HG03025 (cell line): ENCODE measurements around the gene GRIK4.
A peak's percentile ranks its signal among the peaks of the same experiment; 100 is the strongest.

Experiments
- ATAC-seq: cut with Tn5 transposase; IDR thresholded peaks from one replicate; pipeline ENCODE4 v1.9.1; 2021; ENCODE audit warnings: mild to moderate bottlenecking, moderate library complexity; ENCODE audit not compliant: unreplicated experiment, low FRiP score

Gene GRIK4

DNA sequence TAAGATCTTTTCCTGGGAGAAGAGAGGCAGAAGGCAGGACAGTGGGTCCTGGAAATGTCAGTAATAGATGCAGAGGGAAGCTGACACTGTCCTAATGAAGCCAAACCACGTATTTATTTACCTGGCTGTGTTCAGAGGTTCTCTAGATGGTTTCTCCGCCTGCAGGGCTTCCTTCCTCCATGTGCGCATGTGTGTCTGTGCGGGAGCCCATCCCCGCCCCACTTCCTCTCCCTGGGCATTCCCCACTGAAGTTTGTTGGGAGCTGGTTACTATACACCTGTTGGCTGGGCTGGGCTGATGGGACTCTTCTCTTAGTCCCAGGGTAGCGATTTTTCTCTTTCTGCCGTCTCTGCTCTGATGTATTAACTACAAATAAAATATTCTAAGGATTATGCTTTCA is 307.5 kb downstream of the GRIK4 start:
- ATAC-seq = no peak

DNA sequence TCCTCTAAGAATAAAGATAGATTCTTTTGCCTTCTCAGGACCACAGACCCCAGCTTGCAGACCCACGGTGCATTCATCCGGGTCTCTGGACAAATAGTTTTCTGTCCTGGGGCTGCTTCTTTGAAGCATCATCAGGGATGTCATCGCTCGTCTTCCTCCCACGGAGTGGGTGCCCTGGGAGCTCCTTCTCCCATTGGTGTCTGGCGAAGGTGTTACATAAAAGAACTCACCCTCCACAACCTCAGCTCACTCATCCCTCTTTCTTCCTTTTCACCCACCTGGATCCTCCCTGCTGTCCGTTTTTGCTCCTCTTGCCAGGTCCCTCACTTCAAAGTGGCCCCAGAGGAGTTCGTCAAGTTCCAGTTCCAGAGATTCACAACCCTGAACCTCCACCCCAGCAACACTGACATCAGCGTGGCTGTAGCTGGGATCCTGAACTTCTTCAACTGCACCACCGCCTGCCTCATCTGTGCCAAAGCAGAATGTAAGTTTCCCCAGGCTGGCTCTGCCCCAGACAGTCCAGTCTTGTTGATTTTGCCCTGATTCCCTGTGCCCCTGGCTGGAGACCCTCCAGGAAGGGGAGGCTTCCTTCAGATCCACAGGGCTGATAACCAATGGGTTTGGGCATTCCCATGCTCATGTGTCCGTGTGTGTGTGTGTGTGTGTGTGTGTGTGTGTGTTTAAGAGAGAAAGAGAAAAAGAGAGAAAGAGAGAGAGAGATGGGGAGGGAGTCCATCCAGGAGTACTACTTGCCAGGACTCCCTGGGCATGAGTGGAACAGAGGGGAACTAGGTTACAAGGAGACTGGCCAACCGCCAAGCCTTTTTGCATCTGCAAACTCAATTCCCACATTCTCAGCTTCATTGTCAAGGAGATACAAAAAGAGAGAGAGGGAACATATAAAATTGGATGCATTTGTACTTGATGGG is 308.2 kb downstream of the GRIK4 start:
- ATAC-seq = no peak

DNA sequence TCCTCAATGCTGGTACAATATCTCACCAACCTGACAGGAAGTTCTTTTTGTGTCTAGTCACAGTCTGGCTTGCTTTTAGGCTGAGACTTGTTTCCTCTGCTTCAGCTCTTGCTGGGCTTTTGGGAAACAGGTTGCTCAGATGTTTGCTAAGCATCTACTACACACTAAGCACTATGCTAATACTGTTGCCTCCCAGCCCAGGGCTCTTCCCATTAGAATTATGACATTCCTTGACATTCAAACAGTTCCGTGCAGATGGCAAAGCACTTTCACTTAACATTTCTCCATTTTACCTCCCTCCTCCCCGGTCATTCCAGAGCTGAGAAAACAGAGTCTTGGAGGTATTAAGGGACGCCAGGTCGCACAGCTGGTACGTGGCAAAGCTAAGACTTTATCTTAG is 311.6 kb downstream of the GRIK4 start:
- no peak for ATAC-seq

DNA sequence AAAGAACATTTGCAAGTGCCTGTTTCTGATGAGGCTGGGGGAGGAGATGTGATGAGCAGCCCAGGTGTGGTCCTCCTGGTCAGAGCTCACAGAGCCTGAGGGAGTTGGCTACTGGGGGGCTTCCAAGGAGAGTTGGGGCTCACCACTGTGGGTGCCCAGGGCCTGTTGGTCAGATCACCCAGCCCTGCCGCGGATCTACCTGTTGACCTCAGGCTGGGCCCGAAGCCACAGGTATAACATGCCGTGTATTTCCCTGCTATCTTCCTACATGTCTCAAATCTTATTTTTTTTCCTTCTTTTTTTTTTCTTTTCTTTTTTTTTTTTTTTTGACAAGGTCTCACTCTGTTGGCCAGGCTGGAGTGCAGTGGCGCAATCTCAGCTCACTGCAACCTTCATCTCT is 312.7 kb downstream of the GRIK4 start:
- no peak for ATAC-seq

DNA sequence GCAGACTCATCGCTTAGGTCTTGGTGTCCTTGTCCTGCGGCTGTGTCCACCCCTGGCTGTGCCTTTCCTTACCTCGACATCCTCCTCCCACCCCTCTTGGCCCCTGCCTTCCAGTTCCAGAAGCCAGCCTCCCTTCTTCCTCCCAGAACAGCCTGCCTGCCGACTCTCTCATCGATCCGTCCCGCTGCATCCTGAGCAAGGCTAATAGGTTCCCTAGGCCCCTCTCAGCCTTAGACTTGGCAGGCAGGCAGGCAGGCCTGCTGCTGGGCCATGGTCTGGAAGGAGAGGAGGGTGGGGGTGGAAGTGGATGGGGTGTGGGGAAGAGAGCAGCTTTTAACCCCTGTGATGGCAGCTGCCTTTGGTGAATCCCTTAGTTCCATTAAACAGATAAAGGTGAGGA is 315.6 kb downstream of the GRIK4 start:
- no peak for ATAC-seq

DNA sequence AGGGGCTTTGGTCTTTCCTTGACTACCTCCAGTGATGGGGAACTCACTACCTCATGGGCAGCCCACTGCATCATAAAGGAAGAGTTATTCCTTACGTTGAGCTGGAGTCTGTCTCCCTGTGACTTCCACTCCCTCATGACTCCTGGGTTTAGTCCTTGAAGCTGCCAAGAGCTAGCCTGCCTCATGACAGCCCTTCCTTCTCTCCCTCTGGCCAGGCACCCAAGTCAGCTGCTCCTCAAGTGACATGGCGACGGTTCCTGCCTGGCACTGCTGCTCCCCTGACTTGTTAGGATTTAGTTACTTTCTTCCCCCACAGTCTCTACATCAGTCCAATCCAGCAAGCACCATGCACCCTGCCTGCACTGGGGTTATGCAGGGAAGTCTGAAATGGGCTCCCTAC is 316.3 kb downstream of the GRIK4 start:
- ATAC-seq = no peak

DNA sequence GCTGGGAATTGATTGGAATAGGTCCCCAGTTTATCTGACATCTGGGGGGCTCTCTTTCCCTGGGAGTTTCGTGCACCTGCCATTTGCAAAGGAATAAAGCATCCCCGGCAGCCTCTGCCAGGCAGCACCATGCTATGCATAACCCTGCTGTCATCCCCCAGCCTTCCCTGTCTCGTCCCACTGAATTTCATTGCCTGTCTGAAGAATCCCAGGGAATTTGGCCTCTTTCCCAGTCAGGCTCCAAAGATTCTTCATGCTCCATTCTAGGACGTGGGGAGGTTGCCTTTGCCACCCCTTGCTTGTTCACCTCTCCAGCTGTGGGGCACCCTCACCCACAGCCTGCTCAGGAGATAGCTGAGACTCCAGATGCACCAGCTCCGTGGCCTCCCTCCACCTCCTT is 317.3 kb downstream of the GRIK4 start:
- ATAC-seq = no peak

DNA sequence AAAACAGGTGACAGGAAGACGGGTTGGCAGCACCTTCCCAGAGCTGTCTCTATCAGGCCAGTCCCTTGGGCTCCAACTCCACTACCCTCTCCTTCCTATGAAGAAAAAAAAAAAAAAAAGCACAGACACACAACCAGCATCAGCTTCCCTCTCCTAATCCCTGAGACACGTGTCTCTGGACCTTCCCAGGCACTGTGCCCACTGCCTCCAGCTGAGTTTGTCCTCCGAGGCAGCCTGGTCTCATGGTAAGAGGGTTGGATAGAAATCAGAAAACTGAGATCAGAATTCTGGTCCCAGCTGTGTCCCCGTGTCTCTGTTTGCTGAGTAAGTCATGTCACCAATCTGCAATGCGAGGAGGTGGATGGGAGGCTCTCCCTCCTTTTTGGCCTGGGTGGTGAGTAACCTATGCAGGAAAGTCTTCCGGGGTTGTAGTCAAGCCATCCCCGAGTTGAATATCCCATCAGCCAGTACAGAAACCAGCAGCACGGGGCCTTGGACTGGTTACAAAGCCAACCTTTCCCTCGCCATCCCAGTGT is 318.6 kb downstream of the GRIK4 start:
- no peak for ATAC-seq

DNA sequence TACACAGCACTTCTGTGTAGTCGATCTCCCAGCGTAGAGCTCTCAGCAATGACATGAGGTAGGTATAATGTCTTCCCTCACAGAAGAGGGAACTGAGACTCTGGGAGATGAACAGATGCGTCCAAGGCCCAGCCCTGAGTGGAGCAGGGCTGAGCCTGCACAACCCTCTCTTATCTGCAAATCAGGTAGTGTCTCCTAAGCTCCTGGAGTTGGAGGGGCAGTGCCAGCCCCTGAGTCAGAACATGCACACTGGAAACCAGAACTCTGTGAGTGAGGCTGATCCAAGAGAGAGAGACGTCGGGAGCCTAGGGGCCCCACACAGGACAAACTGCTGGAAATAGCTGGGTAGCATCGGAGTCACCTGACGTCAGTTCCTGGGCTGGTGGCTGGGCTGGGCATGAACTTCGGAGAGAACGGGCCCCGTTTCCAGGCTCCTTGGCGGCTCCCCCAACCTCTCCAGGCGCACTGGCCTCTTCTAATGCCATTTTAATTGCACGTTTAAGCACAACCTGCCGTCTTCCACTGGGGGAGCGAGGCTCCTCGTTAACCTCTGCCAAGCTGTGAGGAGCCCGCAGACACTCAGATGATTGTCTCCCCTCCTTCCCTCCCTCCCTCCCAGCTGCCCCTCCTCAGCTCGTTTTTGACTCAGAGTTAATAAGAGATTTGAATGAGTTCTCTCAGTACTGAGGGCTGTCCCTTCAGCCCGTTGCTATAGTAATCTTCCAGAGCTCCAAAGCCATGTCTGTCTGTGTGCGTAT is 321.1 kb downstream of the GRIK4 start:
- ATAC-seq = no peak

DNA sequence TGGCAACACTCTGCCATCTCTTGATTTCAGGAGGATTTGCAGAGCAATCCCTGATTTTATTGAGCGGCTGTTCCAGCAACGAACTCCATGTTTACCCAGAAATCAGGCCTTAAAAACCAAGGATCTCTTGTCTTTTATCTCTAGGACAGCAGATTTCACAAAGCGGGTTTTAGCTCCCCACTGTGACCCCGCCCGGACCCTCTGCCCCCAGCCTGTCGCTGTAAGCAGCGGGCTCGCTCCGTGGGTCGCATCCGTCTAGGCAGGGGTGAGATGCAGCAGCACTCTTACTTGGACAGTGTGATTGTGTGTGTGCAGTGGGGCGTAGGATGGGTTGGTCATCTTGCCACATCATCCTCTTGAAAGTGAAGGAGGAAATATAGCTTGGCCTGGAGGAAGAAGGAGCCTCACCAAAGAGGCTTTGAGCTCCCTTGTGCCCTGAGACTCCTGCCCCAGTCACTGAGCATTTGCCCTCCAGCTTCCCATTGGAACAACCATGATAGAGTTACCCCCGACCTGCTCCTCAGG is 323.2 kb downstream of the GRIK4 start:
- ATAC-seq = no peak

DNA sequence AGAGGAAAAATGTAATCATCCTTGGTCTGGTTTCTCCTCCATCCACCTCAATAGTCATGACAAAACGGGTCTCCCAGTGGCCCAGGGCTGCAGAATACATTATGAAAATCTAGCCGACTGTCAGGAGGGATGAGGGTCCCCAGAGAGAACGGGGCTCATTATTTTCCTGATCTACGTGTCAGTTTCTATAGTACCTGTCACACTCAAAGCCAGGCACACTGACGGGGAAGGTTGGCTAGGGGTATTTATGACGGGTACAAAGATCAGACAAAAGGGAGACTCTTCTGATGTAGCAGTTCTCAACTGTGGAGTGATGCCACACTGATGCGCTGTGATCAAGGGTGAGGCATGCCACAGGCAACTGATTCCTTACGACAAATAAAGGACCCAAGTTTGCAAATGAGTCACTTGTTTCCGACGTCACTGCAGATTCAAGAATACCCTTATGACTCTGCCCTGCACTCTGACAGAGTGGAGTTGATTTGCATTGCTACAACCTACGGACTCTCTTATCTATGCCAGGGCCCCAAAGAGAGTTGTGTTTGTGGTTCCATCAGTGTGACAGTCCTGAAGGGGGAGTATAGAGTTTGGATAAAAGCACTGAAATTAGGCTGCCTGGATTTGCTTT is 324.2 kb downstream of the GRIK4 start:
- peak; percentile 84 for ATAC-seq

DNA sequence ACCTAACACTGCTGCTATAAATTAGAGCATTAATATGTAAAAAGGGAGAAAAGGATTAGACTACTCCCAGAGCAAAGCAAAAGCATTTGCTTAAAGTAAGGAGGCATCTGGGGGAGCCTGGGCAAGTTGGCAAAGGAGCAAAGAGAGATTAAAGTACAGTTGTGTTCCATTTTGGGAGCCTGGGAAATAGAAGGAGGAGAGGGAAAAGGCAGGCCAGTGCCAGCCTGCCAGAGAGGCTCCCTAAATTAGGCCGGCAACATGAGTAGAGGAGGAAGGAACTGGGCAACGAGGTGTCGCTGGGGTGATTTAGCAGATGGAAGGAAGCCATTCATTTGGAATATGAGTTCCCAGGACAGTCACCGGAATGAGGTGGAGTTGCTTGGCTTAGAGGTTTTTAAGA is 326.1 kb downstream of the GRIK4 start:
- no peak for ATAC-seq

DNA sequence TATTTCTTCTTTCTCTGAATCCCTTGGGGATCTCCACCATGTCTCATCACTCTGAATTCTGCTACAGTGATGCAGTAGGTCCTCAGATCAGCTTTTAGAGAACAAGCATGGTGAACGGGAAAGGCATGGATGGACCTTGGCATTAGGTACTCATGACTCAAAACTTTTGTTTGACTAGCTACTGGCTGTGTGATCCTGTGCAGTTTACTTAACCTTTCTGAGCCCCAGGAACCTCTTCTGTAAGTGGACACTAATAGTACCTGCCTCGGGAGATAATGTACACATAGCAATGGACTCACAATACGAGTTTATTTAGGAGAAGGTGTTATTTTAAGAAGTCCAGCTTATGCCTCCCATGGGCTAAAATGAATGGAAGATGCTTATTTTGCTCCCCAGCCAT is 327.7 kb downstream of the GRIK4 start:
- ATAC-seq = no peak

DNA sequence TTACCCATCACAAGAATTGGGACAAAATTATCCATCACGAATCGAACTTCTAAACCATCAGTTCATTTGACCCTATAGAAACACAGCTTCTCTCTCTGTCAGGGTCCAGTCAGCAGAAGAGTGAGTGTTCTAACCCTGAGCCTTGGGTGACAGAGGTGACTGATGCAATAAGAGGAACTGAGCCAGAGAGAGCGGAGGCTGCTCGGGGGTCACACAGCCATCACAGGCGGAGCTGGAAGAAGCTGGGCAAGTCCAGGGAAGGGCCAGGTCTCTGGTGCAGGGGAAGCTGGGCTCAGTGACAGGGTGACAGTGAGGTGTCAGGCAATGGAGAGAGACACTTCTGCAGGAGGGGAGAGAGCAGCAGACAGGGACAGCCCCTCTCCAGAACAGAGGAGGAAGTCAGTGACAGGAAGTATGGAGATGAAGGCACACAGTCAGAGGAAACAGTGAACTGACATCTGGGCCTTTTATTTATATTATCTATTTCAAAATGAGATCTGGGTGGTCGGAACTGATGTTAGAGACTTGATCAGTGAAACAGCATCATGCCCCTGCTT is 328.4 kb downstream of the GRIK4 start:
- no peak for ATAC-seq

DNA sequence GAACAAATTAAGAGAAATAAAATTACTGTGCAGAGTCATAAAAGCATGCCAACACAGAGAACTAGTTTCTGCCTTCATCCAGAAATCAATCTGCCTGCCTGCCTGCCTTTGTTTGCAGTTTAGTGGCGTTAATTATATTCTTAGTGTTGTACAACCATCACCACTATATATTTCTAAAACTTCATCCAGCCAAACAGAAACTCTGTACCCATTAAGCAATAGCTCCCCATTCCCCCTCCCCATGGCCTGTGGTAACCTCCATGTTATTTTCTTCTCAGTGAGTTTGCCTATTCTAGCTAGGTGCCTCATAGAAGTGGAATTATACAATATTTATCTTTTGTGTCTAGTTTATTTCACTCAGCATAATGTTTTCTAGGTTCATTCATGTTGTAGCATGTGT is 329.1 kb downstream of the GRIK4 start:
- ATAC-seq = no peak

DNA sequence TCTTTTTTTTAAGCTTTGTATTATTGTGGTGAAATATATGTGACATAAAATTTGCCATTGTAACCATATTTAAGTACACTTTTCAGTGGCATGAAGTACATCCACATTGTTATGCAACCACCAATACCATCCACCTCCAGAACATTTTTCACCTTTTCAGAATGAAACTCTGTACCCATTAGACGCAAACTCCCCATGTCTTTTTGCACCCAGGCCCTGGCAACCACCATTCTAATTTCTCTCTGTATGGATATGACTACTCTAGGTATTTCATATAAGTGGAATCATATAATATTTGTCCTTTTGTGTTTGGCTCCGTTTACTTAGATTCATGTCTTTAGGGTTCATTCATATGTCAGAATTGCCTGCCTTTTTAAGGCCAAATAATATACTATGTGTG is 329.5 kb downstream of the GRIK4 start:
- ATAC-seq = no peak

DNA sequence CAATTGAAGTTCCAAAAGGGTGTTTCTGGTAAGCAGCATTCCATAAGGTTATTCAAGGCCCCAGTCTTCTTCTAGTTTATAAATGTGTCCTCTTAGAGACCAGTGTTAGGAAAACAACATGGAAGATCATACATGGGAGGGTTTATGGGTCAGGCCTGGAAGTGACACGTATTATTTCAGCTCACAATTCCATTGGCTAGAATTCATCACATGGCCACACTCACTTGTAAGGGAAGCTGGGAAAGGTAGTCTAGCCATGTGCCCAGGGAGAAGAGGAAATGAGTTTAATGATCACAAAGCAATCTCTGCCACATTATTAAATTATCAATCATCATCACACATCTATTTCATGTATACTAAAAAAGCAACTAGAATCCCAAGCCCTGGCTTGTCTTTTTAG is 330.6 kb downstream of the GRIK4 start:
- ATAC-seq = no peak

DNA sequence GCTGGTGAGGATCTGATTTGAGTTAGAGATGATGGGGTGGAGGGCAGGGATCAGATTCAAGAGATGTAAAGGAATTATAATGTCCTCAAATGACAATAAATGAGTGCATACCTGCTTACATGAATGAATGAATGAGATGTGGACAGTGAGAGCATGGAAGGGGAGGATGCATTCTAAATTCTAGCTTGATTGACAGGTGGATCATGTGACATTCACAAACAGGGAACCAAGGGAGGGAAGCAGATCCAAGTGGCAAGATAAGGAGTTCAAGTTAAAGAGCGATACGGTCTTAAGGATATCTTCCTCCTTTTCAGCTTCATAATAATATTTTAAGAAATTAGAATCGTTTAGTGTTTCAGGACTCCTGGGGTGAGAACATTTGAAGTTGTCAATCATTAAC is 341.9 kb downstream of the GRIK4 start:
- no peak for ATAC-seq

DNA sequence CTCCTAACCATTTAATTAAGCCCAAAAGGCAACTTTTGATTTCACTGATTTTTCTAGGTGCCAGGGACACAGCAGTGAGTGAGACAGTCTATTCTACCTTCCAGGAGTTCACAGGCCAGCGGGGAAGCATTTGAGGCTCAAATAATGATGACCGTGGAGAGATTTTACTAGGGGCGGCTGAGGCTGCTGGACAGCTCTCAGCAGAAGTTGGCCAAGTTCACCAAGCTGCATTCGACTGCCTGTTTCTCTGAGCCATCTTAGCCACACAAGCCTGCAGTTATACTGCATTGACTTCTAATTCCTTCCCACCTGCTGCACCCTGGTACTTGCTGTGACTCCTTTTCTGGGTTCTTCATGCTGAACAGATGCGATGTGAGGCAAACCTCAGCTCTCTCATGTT is 343.4 kb downstream of the GRIK4 start:
- no peak for ATAC-seq

DNA sequence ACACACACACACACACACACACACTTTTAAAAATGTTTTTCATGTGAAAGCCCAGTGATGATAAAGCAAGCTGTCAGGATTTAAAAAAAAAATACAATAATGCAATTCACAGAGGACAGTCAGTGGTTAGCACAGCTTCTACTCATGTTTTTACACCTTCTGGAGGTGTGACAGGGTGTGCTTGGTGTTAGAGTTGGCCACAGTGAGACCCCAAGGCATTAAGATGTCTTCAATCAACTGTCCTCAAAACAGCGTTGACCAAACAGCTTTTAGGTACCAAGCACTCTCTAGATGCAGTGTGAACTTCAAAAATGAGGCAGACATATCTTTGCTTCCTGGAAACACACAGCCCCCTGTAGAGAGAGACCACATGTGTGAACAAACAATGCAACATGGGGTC is 346.0 kb downstream of the GRIK4 start:
- ATAC-seq = no peak

DNA sequence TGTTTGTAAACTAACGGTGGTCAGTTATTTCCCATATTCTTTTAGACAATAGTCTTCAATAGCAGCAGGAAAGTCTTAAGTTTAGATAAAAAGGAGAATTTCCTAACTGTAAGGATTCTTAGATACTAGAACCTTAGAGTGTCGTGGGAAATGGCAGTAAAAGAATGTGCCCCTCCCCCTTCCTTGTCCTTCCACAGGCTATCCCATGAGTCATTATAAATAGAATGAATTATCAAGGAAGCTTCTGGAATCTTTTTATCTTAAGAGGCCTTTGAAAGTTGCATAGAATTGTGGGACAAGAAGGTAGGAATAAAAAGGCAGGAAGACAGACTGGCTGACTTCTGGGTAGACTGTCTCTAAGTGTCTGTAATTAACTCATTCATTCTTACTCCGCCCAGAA is 347.2 kb downstream of the GRIK4 start:
- ATAC-seq = no peak
